ENCODE results near the gene ZNF501.

- TF ChIP-seq CTCF (IDR thresholded peaks at IDR 0.05; ENCODE audit: low read depth, low read length) = no peak
- no peak for TF ChIP-seq EZH2phosphoT487 (IDR thresholded peaks at IDR 0.05; ENCODE audit: low read depth)
These were observed 5.3 kb downstream of the ZNF501 start for GRCh38 chr3:44734646-44735168.

Data from OCI-LY3 (cell line).